HG02943 (cell line): ENCODE data around the gene TTC28.
"Not testable (repeated sequence)": the region's sequence is repeated elsewhere in the genome, so short reads cannot be mapped to it uniquely, and the experiment has no call there.

Source experiments
- ATAC-seq: cut with Tn5 transposase; IDR thresholded peaks from one replicate; pipeline ENCODE4 v1.9.1; 2021; ENCODE audit warnings: mild to moderate bottlenecking, low read depth, moderate library complexity; ENCODE audit not compliant: unreplicated experiment

TTC28 gene

DNA sequence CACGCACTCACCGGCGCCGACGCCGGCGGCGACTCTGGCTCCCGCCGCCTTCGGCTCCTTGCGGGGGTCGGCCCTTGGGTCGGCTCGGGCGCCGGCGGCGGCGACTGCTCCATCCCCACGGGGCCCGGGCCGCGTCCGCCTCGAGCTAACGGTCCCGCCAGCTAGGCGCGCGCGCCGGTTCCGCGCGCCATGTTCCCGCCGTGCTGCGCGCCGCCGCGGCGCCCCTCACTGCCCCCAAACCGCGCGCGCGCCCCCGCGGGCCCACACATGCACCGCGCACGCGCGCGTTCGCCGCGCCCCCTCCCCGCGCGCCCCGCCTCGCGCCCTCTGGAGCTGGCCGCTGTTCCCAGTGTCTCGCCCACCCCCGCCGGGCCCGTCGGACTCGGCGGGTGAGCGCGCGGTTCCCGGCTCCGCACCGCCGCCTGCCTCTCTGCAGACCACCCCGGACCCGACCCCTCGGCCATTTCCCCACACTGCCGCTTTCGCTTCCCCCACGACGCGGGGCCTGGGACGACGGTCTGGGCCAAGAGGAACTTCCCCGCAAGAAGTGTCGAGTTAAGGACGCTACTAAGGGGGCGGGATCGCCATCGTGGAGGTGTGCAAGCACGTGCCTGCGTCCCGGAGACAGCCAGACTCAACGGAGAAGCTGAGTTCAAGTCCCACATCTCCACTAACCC lies at the start of gene TTC28:
Gene TTC28, minus strand, starts transcription at position 230 of the 677 bp plus-strand sequence. Its CDS starts 117 bp downstream, at position 113.
- ATAC-seq: not testable (repeated sequence)

DNA sequence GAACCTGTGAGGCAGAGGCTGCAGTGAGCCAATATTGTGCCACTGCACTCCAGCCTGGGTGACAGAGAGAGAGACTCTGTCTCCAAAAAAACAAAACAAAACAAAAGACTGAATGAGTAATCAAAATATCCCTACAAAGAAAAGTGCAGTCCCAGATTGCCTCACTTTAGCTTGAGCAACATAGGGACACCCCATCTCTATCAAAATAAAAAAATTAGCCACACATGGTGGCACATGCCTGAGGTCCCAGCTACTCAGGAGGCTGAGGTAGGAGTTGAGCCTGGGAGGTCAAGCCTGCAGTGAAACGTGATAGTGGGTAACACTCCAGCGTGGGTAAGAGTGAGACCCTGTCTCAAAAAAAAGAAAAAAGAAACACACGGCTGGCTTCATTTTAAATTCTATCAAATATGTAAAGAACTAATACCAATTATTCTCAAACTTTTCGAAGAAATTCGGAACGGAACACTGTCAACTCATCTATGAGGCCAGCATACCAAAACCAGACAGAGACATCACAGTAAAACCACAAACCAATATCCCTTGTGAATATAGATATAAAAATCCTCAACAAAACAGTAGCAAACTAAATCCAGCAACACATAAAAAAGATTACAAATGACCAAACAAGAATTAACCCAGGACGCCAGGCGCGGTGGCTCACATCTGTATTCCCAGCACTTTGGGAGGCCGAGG lies 49.1 kb upstream of the TTC28 start:
- no peak for ATAC-seq

DNA sequence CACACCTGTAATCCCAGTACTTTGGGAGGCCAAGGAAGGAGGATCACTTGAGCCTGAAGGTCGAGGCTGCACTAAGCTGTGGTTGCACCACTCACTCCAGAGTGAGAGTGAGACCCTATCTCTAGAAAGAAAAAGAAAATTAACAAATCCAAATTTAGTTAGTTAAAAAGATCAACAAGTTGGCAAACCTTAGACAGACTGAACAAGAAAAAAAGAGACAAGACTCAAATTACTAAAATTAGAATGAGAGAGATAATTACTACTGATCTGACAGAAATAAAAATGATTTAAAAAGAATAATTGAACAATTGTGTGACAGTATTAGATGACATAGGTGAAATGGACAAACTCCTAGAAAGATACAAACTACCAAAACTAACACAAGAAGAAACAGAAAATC lies 48.4 kb upstream of the TTC28 start:
- no peak for ATAC-seq

DNA sequence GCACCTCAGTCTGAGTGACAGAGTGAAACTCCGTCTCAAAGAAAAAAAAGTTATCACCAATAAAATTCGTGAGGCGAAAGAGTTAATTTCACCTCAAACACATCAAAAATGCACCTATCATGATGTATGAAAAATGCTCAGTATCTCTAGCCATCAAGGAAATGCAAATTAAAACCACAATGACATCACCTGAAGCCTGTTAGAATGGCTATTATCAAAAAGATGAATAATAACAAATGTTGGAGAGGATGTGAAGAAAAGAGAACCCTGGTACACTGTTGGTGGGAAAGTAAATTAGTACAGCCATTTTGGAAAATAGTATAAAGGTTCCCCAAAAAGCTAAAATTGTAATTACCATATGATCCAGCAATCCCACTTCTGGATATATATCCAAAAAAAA lies 38.4 kb upstream of the TTC28 start:
- no peak for ATAC-seq

DNA sequence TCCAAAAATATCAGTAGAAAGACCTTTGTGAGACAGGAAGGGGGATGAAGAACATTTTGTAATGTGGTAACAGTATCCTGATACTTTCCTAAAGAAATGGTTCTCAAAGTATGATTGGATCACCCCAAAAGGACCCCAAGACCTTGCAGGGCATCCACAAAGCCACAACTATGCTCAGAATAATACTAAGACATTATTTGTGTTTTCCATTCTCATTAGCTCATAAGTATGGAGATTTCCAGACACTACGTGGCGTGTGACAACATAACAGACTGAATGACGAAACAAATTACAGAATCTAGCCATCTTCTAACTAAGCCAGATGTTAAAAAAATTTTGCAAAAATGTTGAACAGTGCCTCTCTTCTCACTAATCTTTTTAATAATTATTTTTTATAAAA lies 37.0 kb upstream of the TTC28 start:
- no peak for ATAC-seq

DNA sequence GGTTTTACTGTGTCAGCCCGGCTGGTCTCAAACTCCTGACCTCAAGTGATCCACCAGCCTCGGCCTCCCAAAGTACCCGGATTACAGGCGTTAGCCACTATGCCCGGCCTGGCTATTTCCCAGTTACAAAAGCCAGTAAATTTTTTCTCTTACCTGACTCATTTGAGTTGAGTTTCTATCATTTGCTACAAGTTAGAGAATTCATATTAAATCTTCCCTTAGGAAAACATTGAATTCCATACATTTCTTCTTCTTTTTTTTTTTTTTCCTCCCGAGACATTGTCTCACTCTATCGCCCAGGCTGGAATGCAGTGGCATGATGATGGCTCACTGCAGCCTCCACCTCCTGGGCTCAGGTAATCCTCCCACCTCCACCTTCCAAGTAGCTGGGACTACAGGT lies 36.0 kb upstream of the TTC28 start:
- no peak for ATAC-seq

DNA sequence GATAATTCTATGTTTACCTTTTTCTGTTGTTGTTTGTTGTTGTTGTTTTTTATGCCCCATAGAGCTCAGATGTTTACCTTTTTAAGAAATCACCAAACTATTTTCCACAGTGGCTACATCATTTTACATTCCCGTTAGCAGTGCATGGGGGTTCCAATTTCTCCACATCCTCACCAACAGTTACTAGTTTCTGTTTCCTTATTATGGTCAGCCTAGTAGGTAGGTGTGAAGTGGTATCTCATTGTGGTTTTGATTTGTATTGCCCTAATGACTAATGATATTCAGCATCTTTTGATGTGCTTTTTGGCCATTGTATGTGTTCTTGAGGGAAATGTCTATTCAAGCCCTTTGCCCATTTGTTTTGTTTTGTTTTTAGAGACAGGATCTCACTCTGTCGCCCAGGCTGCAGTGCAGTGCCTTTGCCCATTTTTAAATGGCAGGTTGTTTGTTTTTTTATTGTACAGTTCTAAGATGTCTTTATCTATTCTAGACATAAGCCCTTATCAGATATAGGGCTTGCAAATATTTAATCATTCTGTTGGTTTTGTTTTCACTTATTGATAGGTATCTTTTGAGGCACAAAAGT lies 34.5 kb upstream of the TTC28 start:
- no peak for ATAC-seq

DNA sequence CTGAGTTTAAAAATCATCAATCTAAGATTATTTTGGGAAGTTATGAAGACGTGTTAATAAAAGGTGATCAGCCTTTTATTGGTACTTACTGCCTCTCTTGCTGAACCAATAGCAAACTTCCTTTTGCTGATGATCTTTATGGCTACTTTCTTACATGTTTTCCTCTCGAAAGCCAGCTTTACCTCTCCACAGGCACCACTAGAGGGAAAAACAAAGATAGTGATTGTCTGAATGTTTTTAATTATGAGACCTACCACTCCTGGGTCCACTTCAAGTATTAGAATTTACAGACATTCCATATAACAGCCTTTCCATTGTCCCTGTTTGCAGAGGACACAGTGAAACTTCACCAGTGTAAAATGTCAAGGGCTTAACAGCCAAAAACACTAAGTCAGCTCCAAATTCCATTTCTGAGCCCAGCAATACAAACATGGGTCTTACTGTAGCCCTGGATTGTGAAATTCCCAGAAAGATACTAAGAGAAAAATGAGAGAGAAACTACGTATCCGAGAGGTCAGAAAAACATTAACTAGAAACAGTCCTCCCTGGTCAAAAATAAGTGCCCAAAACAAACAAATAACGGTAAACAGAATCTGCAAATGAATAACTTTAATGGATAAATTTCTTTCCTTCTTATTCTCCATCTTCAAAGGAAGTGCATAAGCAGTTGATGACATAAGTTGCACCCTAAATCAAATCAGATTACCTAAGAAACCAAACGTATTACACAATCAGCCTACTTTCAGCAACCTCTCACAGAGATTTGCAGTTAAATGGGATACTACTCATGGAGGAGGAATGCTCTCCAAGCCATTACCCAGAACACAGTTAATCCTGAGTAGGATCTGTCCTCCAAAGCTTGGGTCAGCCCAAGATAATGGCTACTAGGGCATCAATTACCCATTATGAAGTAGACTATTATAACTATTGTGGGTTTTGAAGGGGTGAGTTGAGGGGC lies 32.5 kb upstream of the TTC28 start:
- no peak for ATAC-seq

DNA sequence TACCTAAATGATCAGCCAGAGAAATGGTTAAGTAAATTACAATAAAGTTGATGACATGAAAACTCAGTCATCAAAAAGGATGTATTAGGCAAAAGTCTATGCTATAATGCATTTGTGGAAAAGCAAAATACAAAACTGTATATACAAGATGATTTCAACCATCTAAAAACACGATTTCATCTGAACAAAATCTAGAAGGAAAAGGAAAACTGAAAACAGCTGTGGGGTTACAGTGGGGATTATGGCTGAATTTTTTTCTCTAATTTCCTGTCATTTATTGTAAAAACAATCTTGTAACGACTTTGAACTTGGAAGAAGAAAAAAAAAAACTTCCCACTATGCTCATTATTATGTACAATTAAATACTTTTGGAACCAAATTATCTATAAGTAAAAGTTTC lies 31.7 kb upstream of the TTC28 start:
- ATAC-seq: no peak

DNA sequence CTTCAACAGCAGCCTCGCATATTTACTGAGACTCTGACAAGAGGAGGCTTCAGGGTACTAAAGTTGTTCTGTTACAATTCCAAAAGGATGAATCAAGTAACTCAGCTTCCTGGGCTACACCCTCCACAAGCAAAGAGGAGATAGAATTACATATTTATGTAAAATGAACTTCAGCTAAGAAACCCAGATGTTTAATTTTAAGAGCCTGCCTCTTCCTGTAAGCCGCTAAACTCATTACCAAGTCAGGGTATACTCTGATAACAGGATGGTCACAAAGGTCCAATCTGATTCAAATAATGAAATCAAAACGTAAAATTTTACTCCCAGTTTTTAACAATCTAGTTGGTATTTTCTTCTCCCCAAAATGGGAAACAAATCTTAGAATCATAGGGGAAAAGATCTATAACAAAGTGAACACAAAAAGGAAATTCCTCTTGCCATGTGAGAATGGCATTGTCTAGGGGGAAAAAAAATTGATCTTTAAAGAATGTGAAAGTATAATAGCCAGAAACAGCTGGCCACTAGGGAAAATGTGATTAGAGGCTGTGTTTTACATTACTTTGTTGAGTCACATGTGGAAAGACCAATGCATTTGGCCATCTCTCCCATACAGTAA lies 31.0 kb upstream of the TTC28 start:
- no peak for ATAC-seq

DNA sequence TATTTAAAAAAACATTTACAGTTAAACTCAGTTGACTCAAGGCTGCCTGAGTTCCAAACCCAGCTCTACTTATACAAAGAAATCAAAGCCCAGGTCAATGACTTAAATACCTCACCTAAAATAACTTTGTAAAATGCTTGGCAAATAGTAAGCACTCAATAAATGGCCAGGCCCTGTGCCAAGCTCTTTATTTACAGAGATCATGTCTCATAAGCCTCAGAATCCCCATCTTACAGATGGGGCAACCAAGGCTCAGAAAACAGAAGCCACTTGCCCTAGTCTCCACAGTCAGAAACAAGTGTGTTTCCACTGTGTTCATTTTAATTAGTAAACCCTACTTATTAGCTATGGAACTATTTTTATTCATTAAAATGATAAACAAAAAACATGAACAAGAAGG lies 30.5 kb upstream of the TTC28 start:
- ATAC-seq: no peak

DNA sequence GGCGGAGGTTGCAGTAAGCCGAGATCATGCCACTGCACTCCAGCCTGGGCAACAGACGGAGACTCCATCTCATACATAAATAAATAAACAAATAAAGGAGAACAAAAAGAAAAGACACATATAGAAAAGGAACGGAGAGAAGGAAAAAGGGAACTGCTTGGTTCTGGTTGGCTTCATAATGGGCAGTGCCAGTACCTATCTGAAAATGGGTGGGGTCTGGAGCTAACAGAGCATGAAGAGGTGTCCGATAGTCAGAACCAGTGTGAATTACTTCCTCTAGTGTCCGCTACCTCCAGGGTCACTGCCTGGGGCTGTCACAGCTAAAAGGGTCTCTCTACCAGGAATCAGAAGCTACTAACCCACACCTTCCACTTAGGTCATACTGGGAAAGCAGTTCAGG lies 27.2 kb upstream of the TTC28 start:
- ATAC-seq: no peak

DNA sequence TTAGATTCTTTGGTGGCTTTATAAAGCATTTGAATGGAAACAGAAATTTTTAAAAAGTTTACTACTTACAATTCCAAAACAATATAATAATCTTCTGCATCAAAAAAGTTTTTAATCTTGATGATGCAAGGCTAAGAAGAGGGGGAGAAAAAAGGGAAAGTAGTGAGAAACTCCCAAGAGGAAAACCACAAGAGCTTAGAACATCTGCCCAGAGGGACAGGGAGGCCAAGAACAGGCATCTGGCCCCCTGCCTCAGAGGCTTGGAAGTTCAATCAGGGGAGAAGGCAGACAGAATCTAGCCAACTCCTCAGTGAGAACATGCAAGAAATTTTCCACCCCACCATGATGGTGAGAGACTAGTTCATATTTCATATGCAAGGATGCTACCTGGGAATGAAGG lies 23.8 kb upstream of the TTC28 start:
- ATAC-seq: no peak

DNA sequence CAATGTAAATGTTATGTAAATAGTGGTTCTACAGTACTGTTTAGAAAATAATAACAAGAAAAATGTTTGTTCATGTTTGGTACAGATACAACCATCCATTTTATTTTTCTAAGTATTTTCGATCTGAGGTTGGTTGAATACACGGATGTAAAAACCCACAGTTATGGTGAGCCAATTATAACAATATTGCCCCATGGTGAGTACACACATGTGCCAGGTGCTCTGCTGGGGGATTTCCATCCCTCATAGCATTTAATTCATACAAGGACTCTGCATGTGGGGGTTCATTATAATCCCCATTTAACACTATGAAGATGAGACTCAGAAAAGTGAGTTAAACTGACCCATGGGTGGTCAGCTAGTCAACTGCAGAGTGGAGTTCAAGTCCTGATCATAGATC lies 23.3 kb upstream of the TTC28 start:
- no peak for ATAC-seq

DNA sequence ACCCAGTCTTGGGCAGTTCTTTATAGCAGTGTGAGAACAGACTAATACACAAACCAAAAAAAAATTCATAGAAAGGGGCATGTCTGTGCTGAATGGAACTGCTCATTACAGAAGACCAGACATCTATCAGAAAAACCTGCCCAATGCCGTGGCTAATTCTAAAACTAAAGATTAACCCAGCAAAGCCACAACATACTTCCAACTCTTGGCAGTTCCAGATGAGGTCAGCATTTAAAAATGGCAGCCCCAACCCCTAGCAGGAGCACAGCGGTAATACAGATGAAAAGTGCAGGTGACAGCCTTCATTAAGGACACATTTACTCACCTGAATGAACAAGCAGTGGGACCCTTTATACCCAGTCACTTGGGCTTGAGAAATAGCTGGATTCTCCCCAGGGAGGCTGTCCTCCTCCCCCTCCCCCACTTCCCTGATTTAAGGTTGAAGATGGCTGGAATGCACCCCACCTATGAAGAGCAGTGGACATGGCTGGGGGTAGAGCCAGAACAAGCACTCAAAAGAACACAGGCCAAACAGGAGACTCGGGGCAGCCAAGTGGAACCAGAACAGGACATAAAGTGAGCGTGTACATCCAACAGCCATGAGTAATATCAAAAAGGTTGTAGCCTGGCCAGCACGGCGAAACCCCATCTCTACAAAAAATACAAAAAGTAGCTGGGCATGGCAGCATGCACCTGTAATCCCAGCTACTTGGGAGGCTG lies 13.6 kb upstream of the TTC28 start:
- not testable (repeated sequence) for ATAC-seq

DNA sequence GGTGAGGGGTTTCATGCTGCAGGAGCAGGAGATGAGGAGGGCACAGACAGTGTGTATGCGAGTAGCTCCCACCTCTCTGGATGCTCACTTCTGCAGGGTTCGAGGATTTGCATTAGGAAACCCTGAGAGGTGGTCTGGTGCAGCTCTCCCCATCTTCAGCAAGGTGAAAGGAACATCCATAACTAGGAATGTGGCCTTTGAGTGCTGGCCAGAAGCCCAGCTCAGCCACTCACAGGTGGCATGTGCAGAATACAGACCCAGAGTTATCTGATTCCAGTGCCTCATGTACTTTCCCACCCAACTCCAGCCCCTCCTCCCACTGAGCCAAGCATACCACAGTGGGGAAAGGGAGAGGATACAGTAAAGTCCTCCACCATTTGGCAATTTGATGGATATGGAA lies 10.2 kb upstream of the TTC28 start:
- ATAC-seq: not testable (repeated sequence)

DNA sequence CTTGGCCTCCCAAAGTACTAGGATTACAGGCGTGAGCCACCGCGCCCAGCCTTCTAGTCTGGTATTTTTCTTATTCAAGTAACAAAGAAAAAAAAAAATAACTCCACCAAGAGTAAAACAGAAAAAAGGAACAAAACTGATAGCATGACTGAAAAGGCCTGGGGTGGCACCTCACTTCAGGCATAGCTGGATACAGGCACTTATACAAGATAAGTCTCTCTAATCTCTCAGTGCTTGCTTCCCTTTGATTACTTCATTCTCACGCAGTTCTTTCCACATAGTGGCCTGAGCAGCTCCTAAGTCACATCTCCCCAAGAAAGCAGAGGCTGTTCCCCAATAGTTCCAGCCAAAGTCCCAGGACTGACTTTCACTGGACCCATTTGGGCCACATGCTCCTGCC lies 3.3 kb upstream of the TTC28 start:
- not testable (repeated sequence) for ATAC-seq

DNA sequence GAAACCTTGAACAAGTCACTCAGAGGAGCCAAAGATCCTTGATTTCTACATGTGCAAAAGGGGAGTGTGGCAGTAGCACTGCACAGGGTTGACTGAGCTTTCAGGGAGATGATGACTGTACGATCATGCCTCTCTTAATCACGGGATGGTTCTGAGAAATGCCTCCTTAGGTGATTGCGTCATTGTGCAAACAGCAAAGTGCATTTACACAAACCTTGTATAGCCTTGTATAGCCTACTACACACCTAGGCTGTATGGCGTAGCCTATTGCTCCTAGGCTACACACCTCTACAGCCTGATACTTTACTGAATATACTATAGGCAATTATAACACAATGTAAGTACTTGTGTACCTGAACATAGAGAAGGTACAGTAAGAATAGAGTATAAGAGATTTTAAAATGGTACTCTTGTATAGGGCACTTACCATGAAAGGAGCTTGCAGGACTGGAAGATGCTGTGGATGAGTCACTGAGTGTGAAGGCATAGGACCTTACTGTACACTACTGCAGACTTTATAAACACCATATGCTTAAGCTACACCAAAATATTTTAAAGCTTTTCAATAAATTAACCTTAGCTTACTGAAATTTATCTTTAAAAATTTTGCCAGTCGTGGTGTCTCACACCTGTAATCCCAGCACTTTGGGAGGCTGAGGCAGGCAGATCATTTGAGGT lies 1.3 kb upstream of the TTC28 start:
- not testable (repeated sequence) for ATAC-seq
